ELR (cell line): Measurements from ENCODE around the gene TM4SF1.

ENCODE experiments used
- DNase-seq: peaks from one replicate; pipeline ENCODE4 v3.0.0-alpha.2; 2015; ENCODE audit warnings: low read depth

TM4SF1 gene

DNA sequence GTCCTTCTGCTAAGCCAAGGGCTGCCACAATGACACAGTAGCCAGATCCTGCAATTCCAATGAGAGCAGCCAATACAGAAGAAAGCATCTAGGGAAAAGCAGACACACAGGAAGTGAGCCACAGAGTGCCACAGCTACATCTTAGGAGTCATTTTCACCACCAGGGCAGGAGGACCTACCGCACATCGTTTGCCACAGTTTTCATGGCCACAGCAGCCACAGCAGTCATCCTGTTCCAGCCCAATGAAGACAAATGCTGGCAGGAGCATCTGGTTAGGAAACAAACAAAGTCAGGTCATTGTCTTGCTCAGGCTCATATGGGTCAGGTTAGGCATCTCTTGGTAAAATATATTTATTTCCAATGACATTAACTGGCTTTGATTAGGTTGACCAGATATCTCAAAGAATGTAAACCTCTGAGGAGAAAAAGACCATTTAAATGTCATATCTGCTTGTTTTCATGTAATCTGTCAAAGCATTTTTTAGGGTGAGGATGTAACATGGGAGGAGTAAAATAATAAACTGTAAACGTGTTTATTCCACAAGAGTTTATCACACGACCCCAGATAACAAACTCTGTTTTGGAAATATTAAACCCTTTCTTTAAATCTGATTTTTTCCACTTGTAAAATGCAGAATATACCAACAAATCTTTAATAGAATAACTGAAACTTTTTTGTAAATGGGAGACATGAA, 1.8 kb downstream of the TM4SF1 start:
- peak; percentile 59 for DNase-seq

DNA sequence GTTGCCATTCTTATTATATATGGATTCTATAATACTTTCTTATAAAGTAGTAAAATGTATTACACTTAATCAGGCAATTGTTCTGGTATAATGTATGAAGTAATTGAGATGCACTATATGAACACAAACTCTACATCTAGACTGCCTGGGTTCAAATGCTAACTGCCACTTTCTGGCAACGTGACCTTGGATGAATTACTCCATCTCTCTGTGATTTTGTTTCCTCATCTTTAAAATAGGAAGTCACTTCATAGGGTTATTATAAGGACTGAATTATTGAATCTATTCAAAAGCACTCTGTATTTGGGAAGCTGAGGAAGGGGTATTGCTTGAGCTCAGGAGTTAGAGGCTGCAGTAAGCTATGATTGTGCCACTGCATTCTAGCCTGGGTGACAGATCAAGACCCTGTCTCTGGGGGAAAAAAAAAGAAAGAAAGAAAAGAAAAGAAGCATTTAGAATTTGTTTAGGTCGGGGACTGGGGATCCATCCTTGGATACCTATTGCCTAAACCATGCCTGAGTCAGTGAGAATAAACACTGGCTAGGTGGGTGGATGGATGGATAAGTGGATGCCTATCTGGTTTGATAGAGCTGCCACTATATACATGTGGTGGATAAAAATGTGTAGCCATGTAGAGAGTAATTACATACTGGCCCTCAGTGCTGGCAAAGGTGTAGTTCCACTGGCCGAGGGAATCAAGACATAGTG, 2.5 kb downstream of the TM4SF1 start:
- DNase-seq: no peak

DNA sequence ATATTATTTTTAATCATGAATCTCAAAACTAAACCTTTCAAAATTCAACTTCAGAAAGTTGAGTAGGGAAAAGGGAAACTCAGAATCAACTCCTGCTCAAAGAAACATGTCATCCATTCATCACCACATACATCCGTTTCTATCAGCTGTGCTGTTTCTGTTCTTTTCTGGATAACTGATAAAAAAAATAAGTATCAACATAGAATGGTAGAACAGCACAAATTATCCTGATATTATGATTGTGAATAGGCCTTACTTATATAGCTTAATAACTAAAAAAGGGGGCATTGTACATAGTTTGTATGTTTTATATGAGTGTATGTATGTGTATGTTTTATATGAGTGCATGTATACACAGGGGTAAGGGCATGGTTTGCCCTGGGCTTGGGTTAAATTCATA, 3.1 kb downstream of the TM4SF1 start:
- DNase-seq: no peak

DNA sequence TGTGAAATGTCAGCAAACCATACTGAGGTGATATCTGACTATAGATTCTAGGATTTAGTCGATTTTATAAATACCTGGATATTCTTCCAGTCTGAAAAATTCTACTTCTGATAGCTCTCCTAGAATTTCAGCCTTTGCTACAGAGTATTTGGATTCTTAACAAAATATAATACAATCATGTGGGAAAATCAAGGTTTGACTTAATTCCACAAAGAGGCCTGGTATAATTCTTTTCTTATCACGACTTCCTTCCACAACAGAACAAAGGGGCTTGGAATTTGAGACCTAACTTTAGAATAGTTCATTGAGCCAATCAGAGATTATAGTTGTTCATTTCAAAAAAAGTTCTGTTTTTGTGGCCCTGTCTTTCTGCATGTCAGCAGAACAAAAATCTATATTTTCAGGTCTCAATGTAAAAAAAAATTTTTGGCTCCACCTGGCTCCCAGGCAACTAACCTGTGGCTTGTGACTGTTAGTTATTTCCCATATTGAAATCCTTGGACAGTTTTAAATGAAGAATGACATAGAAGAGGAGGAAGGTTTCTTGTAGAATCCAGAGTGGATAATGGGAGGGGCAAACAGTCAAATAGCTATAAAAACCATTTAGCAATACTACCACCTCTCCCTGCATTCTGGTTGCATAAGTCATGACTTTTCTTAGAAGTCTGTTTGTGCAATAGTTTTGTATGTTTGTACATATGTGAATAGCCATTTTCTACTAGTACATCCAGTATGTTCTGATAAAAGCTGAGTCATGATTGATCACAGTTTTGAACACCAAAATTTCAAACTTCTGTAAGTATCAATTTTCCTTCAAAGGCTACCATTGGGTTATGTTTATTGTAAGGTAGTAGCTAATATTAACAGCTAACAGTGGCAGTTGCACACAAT, 4.0 kb downstream of the TM4SF1 start:
- DNase-seq: peak; percentile 91

DNA sequence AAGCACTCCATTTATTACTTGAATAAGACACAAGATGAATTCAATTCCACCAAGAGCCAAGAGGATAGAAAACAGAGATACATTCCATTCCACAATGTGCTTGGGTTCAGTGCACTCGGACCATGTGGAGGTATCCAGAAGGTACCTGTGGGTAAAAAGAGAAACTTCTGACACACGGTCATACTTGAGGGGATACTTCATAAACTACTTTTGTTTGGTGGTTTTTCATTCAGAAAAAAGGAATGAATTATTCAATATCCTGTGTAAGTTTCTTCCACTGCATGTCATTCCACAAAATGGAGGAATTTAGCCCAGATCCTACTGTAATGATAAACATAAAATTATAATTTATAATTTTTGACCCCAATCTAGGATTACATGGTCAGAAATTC, 5.7 kb downstream of the TM4SF1 start:
- DNase-seq: no peak

DNA sequence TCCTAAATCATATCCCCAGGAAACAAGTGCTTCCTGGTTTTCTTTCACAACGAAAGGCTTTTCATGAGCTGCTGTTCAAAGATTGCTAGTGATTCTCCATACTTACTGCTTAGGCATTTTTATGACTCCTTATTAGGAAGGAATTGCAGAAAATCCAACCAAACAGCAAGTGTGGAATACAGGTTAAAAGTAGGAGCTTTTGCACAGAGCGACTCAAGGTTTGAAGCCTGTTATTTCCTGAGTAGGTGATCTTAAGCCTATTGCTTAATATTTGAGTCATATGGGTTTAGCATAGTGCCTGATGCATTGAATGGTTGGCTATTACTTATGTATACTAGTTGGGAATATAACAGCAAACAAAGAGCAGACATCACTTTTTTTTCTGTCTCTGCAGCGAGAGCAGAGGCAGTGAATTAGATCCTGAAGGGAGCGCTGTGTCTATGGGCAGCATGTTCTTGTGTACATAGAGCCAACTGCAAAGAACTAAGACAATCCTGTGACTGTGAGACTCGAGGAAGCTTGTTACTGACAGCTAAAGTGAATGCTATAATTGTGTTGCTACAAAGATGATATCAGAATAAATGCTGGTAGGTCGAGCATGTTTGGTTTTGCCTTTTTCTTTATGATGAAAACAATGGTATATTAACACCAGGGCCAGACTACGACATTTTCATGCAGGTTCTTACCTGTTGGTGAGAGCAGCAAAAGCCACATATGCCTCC, 6.3 kb downstream of the TM4SF1 start:
- peak; percentile 81 for DNase-seq

DNA sequence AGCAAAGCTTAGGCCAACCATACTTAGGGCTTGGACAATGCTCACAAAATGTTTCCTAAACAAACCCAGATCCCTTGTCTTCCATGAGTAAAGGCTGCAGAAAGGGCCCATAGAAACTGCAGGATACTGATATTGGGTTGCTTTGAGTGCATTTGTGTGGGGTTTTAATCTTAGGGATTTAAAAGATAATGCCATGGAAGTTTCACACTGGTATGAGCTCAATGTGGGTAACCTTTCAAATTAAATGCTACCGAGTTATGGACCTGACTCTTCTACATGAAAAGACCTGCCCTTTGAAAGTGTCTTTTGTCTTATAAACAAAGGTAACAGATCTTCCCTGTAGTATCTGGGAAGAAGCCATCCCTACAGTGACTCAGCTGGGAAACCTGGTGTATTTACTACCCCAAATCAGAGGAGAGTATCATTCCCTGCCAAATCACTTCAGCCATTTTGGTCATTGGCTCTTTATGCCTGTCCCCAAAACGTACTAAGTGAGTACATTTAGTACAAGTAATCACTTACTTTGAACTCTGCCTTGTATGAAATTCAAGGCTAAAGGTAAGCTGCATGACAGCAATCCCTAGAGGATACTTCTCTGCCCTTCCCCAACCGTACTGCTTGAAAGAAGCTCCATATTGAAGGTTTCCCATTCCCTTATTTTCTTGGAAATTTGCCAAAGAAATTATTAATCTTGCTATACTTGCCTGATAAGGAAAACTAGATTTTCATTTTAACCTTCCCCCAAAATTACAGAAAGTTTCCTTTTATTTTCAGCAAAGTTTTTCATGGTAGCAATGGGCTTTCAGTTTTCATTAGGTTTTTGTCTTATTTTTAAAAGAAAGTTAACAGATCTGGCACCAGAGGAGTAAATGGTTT, 7.2 kb downstream of the TM4SF1 start:
- DNase-seq: peak; percentile 36

DNA sequence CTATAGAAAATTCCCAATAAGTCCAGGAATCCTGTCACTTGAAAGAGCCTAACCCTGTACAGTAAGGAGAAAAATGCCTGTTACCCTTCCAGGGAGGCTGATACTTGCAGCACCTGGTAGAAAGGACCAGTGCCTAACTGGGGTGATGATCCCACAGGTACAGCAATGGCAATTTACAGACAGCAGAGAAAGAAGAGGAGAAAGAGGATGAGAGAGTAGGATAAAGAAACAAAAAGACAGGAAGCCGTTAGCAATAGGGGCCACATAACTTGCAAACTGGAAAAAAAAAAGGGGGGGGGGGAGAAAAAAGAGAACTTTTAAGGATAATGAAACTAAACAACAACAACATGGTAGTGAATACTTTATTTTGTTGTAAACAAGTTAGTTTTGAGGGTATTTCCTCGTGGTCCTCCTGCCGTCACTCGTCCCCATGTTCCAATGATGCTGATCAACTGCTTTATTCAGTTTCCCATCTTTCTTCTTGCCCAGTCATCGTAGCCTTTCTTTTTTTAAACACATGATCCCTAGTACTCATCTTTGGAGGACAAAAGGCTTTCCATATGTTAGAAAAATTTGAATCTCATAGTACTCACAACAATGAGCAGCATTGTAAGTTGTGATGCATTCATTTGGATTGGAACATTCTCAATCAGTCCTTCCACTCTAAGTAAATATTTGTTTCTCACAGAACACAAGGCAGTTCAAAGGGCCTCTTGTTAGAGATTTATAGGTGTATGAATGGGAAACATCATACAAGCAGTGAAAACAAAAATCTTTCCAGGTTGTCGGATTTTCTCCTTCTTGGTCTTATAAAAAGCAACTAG, 8.6 kb downstream of the TM4SF1 start:
- peak; percentile 39 for DNase-seq

DNA sequence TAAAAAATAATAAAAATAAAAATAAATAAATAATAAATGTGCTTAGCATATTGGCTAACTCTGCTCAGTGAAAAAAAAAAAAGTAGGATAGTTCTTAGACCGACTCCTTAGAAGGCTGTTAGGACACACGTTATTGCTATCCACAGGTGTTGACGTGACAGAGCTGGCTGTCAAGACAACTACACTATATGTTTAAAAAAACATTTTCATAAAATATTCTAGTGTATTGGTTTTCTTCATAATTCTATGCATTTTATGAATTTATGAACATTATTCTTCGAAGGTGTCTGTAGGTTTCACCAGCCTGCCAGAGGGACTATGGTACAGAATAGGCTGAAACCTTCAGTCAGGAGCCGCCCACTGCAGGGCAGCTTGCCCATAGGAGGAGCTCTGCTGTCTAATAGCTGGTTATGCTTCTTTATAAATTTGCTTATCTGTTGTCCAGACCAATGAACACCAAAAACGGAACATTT, 9.2 kb downstream of the TM4SF1 start:
- peak; percentile 67 for DNase-seq

DNA sequence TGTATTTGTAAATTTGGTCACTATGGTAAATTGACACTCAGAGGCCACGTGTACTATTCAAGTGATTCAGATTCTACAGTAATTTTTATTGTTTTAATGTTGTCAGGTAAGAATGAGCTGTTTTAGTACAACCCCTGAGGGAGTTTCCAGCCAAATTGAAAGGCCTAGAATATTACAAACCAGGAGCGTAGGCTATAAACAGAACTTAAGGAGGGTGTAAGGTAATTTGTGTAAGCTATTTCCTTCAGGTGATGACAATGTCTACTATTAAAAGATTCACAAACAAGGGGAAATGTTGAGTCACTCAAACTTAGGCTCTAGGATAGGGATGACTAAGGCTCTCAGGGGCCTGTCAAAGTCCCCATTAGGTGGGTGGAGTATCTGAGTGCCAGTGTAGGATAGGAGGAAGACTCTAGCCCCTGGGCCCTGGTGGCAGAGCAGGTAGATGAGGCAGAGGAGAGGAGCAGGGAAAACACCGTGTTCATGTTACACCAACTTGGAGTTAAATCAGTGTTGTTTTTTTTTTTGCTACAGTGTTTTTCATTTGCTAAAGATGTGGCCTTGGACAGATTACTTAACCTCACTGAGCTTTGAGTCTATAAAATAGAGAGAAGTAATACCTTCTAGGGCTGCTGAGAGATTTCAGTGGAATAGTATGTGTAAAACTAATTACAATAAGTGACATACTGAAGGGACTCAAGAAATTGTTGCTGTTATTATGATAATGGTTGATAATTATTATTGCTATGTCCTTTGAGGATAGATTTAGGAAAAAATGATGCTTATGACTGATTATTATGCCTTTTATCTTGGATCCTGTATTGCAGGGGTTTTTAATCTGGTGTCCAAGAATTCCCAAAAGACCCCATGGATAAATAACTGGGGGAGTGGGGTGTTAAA, 10.3 kb downstream of the TM4SF1 start:
- peak; percentile 93 for DNase-seq

DNA sequence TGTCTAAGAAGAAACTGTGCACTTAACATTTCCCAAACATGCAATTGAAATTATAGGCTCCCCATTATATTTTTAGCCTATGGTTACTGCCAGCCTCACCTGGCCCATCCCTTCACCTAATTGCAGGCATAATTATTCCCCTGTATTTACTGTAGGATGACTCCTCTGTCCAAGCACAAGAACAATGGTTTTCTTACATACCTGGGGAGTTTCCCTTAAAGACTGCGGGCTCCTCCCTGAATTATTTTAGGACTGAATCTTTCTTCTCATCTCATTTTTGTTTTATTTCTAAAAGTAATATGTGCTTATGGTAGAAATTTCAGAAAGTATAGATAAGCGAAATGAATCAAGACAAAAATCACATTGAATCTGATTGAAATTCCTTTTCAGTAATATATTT, 11.4 kb downstream of the TM4SF1 start:
- no peak for DNase-seq

DNA sequence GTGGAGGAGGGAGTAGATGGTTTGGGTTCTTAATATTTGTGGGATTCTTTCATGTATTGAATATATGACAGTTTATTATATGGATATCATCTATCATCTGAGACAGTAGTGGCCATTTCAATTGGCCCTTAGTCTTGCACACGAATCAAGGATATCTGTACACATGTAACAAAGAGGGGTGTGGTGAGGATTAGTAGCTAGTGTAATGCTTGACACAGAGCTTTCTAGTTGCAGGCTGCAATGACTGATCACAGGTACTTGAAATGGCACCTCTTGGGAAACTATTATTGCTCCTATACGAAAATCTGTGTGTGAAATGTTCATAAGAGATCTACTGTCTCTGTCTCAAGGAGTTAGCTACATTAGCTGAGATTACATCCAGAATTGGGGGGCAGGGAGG, 12.8 kb downstream of the TM4SF1 start:
- no peak for DNase-seq

DNA sequence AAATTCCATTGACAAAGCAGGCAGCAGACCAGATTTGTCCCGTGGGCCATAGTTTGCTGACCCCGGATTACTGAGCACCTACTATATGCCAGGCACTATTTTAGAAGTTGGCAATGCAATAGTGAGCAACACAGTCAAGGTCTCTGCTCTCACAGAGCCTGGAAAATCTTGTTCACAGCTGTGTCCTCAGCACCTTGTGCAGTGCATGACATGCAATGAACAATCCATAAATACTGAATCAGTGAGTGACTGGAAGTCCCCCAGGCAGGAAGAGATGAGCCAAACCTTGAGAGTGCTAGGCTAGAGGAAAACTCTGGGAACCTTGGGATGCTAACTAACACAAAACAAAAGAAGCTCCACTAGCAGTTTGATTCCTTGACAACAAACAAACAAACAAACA, 14.4 kb downstream of the TM4SF1 start:
- peak; percentile 83 for DNase-seq

DNA sequence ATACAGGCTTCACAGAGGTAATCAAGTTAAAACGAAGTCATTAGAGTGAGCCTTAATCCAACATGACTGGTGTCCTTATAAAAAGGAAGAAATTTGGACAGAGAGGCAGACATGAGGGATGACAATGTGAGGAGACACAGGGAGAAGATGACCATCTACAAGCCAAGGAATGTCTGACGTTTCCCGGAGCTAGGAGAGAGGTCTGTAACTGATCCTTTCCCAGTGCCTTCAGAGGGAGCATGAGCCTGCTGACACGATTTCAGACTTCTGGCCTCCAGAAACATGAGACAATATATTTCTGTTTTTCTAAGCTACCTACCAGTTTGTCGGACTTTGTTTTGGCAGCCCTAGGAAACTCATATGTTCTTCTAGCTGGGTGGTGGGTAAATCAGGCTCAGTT, 15.1 kb downstream of the TM4SF1 start:
- DNase-seq: no peak

DNA sequence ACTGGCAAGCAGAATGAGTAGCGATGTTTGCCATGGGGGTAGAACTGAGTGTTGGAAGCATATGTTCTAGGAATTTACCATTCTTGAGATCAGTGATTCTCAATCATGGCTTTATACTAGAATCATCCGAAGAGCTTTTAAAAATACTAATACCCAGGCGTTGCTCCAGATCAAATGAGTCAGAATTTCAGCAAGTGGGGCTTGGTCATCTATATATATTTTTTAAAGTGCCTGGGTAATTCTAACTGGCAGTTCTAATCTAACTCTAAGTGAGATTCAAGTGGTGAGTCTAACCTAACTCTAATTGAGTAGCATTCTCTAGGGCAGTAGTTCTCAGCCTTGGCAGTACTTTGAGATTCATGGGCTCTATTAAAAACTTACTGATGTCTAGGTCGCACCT, 20.8 kb downstream of the TM4SF1 start:
- peak; percentile 41 for DNase-seq

DNA sequence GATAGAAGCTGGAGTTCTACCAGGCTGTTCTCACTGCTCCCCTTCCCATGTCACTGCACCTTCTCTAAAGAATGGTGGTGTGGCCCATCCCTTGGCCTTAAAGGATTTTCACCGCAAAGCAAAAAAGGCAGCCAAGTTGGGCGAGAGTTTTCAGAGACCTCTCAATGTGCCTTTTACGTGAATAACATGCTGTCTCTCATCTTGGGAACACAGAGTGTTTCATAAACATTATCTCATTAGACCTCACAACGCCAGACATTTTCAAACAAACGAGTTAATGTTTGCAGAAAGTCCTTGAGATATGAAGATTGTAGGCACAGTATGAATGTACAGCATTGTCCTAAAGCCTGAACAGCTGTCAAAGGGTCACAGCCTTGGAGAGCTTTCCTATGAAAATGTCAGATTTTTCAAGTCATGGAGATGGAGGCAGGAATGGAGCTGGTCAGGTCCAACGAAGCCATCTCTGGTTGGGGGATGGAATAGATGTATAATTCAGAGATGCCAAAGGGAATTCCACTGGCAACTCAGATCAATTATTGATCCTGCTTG, 21.3 kb downstream of the TM4SF1 start:
- no peak for DNase-seq

DNA sequence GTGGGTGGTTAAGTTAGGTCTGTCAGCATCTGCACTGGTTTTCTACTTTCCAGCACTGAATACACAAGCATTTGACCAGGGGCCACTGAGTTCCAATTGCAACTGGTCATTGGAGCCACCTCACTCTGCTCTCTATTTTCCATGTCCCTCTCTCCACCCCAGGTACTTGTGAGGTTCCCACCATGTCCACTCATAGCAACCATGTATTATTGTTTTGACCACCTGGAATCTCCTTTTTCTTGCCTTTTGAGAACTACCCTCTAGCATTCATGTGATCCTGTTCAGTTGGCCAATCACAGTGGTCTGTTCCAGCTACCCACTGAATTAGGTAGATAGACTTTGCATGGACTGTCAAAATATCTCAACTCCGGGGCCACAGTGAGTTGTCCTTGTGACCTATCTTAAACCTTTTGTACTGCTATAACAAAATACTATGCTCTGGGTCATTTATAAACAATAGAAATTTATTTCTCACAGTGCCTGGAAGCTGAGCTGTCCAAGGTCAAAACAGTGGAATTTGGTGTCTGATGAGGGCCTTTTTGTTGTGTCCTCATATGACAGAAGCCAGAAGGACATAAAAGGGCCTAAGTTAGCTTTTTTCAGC, 23.8 kb downstream of the TM4SF1 start:
- no peak for DNase-seq

DNA sequence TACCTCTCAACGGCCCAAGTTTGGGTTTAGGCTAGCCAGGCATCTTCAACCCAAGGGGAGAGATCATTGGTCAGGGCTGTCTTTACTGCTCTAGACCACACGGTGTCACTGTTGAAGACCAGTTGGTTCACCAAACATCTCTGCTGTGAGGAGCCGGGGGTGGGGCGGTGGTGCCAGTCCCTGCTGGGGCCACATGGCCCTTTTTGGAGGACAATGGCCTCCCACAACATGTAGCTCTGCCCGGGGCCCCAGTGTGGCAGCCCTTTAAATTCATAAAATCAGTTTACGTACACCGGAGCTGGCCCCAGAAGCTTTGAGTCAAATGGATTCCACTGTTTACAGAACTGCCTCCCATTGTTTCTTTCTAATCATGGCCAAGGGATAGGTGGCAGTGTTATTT, 24.9 kb downstream of the TM4SF1 start:
- peak; percentile 84 for DNase-seq
